Measurements from ENCODE around the gene KICS2. TPM values are rescaled to one million over a fixed set of nuclear protein-coding genes. Genes with fewer than 3 reads are reported as not detected.

KICS2 gene
- polyA plus RNA-seq: 5.6 TPM
- long read RNA-seq, donor 1, full-length matches to known transcripts: 2 of 2 reads
- long read RNA-seq, donor 1, partial matches to known transcripts: 0 of 2 reads
- long read RNA-seq, donor 1, other reads (novel, unspliced or antisense): 0 of 2 reads
- long read RNA-seq, donor 2, full-length matches to known transcripts: 1 of 1 reads
- long read RNA-seq, donor 2, partial matches to known transcripts: 0 of 1 reads
- long read RNA-seq, donor 2, other reads (novel, unspliced or antisense): 0 of 1 reads
- long read RNA-seq, donor 3: 0 reads
- long read RNA-seq, donor 4: 0 reads
- long read RNA-seq, donor 5, partial matches to known transcripts: 0 of 1 reads
- long read RNA-seq, donor 5, other reads (novel, unspliced or antisense): 0 of 1 reads
- long read RNA-seq, donor 6, full-length matches to known transcripts: 2 of 2 reads
- long read RNA-seq, donor 6, partial matches to known transcripts: 0 of 2 reads
- long read RNA-seq, donor 6, other reads (novel, unspliced or antisense): 0 of 2 reads
- long read RNA-seq, donor 7: 0 reads
- long read RNA-seq, donor 8: 0 reads
- long read RNA-seq, donor 9: 0 reads
- long read RNA-seq, donor 10, partial matches to known transcripts: 0 of 1 reads
- long read RNA-seq, donor 10, other reads (novel, unspliced or antisense): 0 of 1 reads
- long read RNA-seq, donor 11, full-length matches to known transcripts: 1 of 1 reads
- long read RNA-seq, donor 11, partial matches to known transcripts: 0 of 1 reads
- long read RNA-seq, donor 11, other reads (novel, unspliced or antisense): 0 of 1 reads

GRCh38 chr12:64222009-64222765, at the start of gene KICS2:
Gene KICS2 (minus strand): TSS chr12:64222296. CDS start chr12:64222237, 59 bp downstream.
- peak within 1 kb of the TSS; percentile 93 for H3K4me3 ChIP-seq (ENCODE audit: low read length)
- peak; percentile 97 to 98 for DNase-seq
- no peaks in the 10 kb centered on the region for H3K27me3 ChIP-seq (ENCODE audit: control insufficient read depth, insufficient read depth, low read length)
- WGBS (ENCODE audit: insufficient coverage, low lambda C conversion rate): no CpG with 5 or more reads among the region's 56 CpGs
- H3K36me3 ChIP-seq (ENCODE audit: control insufficient read depth, insufficient read depth, low read length): no peaks in the 10 kb centered on the region
- no peaks in the 10 kb centered on the region for H3K4me1 ChIP-seq (ENCODE audit: control insufficient read depth, insufficient read depth, low read length)
- peak within 1 kb of the TSS; percentile 87 for H3K27ac ChIP-seq (ENCODE audit: low read length)
- no peaks in the 10 kb centered on the region for H3K9me3 ChIP-seq (ENCODE audit: control insufficient read depth, low read depth, low read length)

GRCh38 chr12:64270411-64270810, 48.3 kb upstream of the KICS2 start:
- Histone ChIP-seq H3K27me3 (ENCODE audit: control insufficient read depth, insufficient read depth, low read length) (no peaks in the 10 kb centered on the region), H3K4me3 (ENCODE audit: low read length) (no peak overlapping the region), H3K36me3 (ENCODE audit: control insufficient read depth, insufficient read depth, low read length) (no peaks in the 10 kb centered on the region), H3K27ac (ENCODE audit: low read length) (no peak overlapping the region), H3K9me3 (ENCODE audit: control insufficient read depth, low read depth, low read length) (no peaks in the 10 kb centered on the region), H3K4me1 (ENCODE audit: control insufficient read depth, insufficient read depth, low read length) (no peaks in the 10 kb centered on the region)
- WGBS (ENCODE audit: insufficient coverage, low lambda C conversion rate): no CpG with 5 or more reads among the region's 1 CpG
- DNase-seq: no peak

GRCh38 chr12:64269161-64269560, 47.1 kb upstream of the KICS2 start:
- no peak overlapping the region for H3K4me3 ChIP-seq (ENCODE audit: low read length)
- DNase-seq: no peak
- WGBS (ENCODE audit: insufficient coverage, low lambda C conversion rate): 100% methylated on average over 1 of the region's 2 CpGs

GRCh38 chr12:64268409-64268808, 46.3 kb upstream of the KICS2 start:
- Histone ChIP-seq H3K27me3 (ENCODE audit: control insufficient read depth, insufficient read depth, low read length) (no peaks in the 10 kb centered on the region), H3K36me3 (ENCODE audit: control insufficient read depth, insufficient read depth, low read length) (no peaks in the 10 kb centered on the region), H3K4me1 (ENCODE audit: control insufficient read depth, insufficient read depth, low read length) (no peaks in the 10 kb centered on the region), H3K4me3 (ENCODE audit: low read length) (no peak overlapping the region), H3K27ac (ENCODE audit: low read length) (no peak overlapping the region), H3K9me3 (ENCODE audit: control insufficient read depth, low read depth, low read length) (no peaks in the 10 kb centered on the region)
- no peak for DNase-seq
- WGBS (ENCODE audit: insufficient coverage, low lambda C conversion rate): no CpG with 5 or more reads among the region's 2 CpGs

More at GRCh38 chr12:64269161-64269560, 47.1 kb upstream of the KICS2 start:
- no peaks in the 10 kb centered on the region for H3K9me3 ChIP-seq (ENCODE audit: control insufficient read depth, low read depth, low read length)
- H3K27me3 ChIP-seq (ENCODE audit: control insufficient read depth, insufficient read depth, low read length): no peaks in the 10 kb centered on the region
- H3K27ac ChIP-seq (ENCODE audit: low read length): no peak overlapping the region
- no peaks in the 10 kb centered on the region for H3K4me1 ChIP-seq (ENCODE audit: control insufficient read depth, insufficient read depth, low read length)
- H3K36me3 ChIP-seq (ENCODE audit: control insufficient read depth, insufficient read depth, low read length): no peaks in the 10 kb centered on the region

- WGBS (ENCODE audit: insufficient coverage, low lambda C conversion rate): 71% methylated on average over 1 of the region's 2 CpGs
- DNase-seq: no peak
- Histone ChIP-seq H3K9me3 (ENCODE audit: control insufficient read depth, low read depth, low read length) (no peaks in the 10 kb centered on the region), H3K4me3 (ENCODE audit: low read length) (no peak overlapping the region), H3K27me3 (ENCODE audit: control insufficient read depth, insufficient read depth, low read length) (no peaks in the 10 kb centered on the region), H3K4me1 (ENCODE audit: control insufficient read depth, insufficient read depth, low read length) (no peaks in the 10 kb centered on the region), H3K27ac (ENCODE audit: low read length) (no peak overlapping the region), H3K36me3 (ENCODE audit: control insufficient read depth, insufficient read depth, low read length) (no peaks in the 10 kb centered on the region)
These were observed 43.7 kb upstream of the KICS2 start for GRCh38 chr12:64265839-64266238.

- no CpG with 5 or more reads among the region's 5 CpGs for WGBS (ENCODE audit: insufficient coverage, low lambda C conversion rate)
- no peaks in the 10 kb centered on the region for H3K4me1 ChIP-seq (ENCODE audit: control insufficient read depth, insufficient read depth, low read length)
- no peak overlapping the region for H3K4me3 ChIP-seq (ENCODE audit: low read length)
- no peaks in the 10 kb centered on the region for H3K27me3 ChIP-seq (ENCODE audit: control insufficient read depth, insufficient read depth, low read length)
- no peak for DNase-seq
- no peak overlapping the region for H3K27ac ChIP-seq (ENCODE audit: low read length)
- no peaks in the 10 kb centered on the region for H3K36me3 ChIP-seq (ENCODE audit: control insufficient read depth, insufficient read depth, low read length)
- H3K9me3 ChIP-seq (ENCODE audit: control insufficient read depth, low read depth, low read length): no peaks in the 10 kb centered on the region
These were observed 39.7 kb upstream of the KICS2 start for GRCh38 chr12:64261813-64262212.

GRCh38 chr12:64258576-64258975, 36.5 kb upstream of the KICS2 start:
- no CpG with 5 or more reads among the region's 3 CpGs for WGBS (ENCODE audit: insufficient coverage, low lambda C conversion rate)
- DNase-seq: no peak
- Histone ChIP-seq H3K36me3 (ENCODE audit: control insufficient read depth, insufficient read depth, low read length) (no peaks in the 10 kb centered on the region), H3K27ac (ENCODE audit: low read length) (no peak overlapping the region), H3K9me3 (ENCODE audit: control insufficient read depth, low read depth, low read length) (no peaks in the 10 kb centered on the region), H3K4me3 (ENCODE audit: low read length) (no peak overlapping the region), H3K27me3 (ENCODE audit: control insufficient read depth, insufficient read depth, low read length) (no peaks in the 10 kb centered on the region), H3K4me1 (ENCODE audit: control insufficient read depth, insufficient read depth, low read length) (no peaks in the 10 kb centered on the region)

GRCh38 chr12:64256166-64256800, 34.2 kb upstream of the KICS2 start:
- H3K4me1 ChIP-seq (ENCODE audit: control insufficient read depth, insufficient read depth, low read length): no peaks in the 10 kb centered on the region
- H3K4me3 ChIP-seq (ENCODE audit: low read length): no peak overlapping the region
- peak; percentile 13 to 34 for DNase-seq
- H3K9me3 ChIP-seq (ENCODE audit: control insufficient read depth, low read depth, low read length): no peaks in the 10 kb centered on the region
- no CpG with 5 or more reads among the region's 4 CpGs for WGBS (ENCODE audit: insufficient coverage, low lambda C conversion rate)
- H3K27me3 ChIP-seq (ENCODE audit: control insufficient read depth, insufficient read depth, low read length): no peaks in the 10 kb centered on the region
- H3K27ac ChIP-seq (ENCODE audit: low read length): no peak overlapping the region
- H3K36me3 ChIP-seq (ENCODE audit: control insufficient read depth, insufficient read depth, low read length): no peaks in the 10 kb centered on the region

- no peak for DNase-seq
- Histone ChIP-seq H3K36me3 (ENCODE audit: control insufficient read depth, insufficient read depth, low read length) (no peaks in the 10 kb centered on the region), H3K27ac (ENCODE audit: low read length) (no peak overlapping the region), H3K4me1 (ENCODE audit: control insufficient read depth, insufficient read depth, low read length) (no peaks in the 10 kb centered on the region), H3K9me3 (ENCODE audit: control insufficient read depth, low read depth, low read length) (no peaks in the 10 kb centered on the region), H3K27me3 (ENCODE audit: control insufficient read depth, insufficient read depth, low read length) (no peaks in the 10 kb centered on the region), H3K4me3 (ENCODE audit: low read length) (no peak overlapping the region)
- WGBS (ENCODE audit: insufficient coverage, low lambda C conversion rate): 100% methylated on average over 1 of the region's 4 CpGs
These were observed 33.2 kb upstream of the KICS2 start for GRCh38 chr12:64255249-64255648.

GRCh38 chr12:64253356-64253755, 31.3 kb upstream of the KICS2 start:
- no peaks in the 10 kb centered on the region for H3K36me3 ChIP-seq (ENCODE audit: control insufficient read depth, insufficient read depth, low read length)
- no CpG with 5 or more reads among the region's 1 CpG for WGBS (ENCODE audit: insufficient coverage, low lambda C conversion rate)
- no peaks in the 10 kb centered on the region for H3K9me3 ChIP-seq (ENCODE audit: control insufficient read depth, low read depth, low read length)
- DNase-seq: no peak
- H3K4me3 ChIP-seq (ENCODE audit: low read length): no peak overlapping the region
- no peaks in the 10 kb centered on the region for H3K4me1 ChIP-seq (ENCODE audit: control insufficient read depth, insufficient read depth, low read length)
- no peak overlapping the region for H3K27ac ChIP-seq (ENCODE audit: low read length)
- H3K27me3 ChIP-seq (ENCODE audit: control insufficient read depth, insufficient read depth, low read length): no peaks in the 10 kb centered on the region
